HG03442 (cell line): ENCODE data around the gene JMJD8.

ENCODE experiments used
- ATAC-seq: cut with Tn5 transposase; IDR thresholded peaks from one replicate; pipeline ENCODE4 v1.9.1; 2021; ENCODE audit warnings: mild to moderate bottlenecking, moderate library complexity; ENCODE audit not compliant: unreplicated experiment

Gene JMJD8

GRCh38 chr16:710500-711075 is 26.5 kb upstream of the JMJD8 start:
- ATAC-seq = no peak

GRCh38 chr16:709566-710499 is 25.7 kb upstream of the JMJD8 start:
- ATAC-seq = no peak

GRCh38 chr16:708959-709358 is 24.8 kb upstream of the JMJD8 start:
- no peak for ATAC-seq

GRCh38 chr16:708019-708418 is 23.9 kb upstream of the JMJD8 start:
- no peak for ATAC-seq

GRCh38 chr16:707062-707538 is 23.0 kb upstream of the JMJD8 start:
- no peak for ATAC-seq

GRCh38 chr16:706189-707061 is 22.3 kb upstream of the JMJD8 start:
- ATAC-seq = no peak

- ATAC-seq = no peak
Measured at GRCh38 chr16:705431-706188, 21.5 kb upstream of the JMJD8 start, which contains the start of gene FBXL16. TSS of gene FBXL16 (minus strand) at chr16:705801. CDS start at chr16:697405, 8,396 bp downstream.

- no peak for ATAC-seq
Measured at GRCh38 chr16:704552-705380, 20.6 kb upstream of the JMJD8 start.

- ATAC-seq = no peak
Measured at GRCh38 chr16:704047-704446, 19.9 kb upstream of the JMJD8 start.

GRCh38 chr16:703406-703805 is 19.3 kb upstream of the JMJD8 start:
- ATAC-seq = no peak

- ATAC-seq = no peak
Measured at GRCh38 chr16:702341-702740, 18.2 kb upstream of the JMJD8 start.

GRCh38 chr16:700684-701584 is 16.8 kb upstream of the JMJD8 start:
- no peak for ATAC-seq

- ATAC-seq = no peak
Measured at GRCh38 chr16:698911-699671, 15.0 kb upstream of the JMJD8 start.

- ATAC-seq = peak; percentile 44
Measured at GRCh38 chr16:695355-696089, 11.4 kb upstream of the JMJD8 start.

GRCh38 chr16:694863-695354 is 10.8 kb upstream of the JMJD8 start:
- ATAC-seq = no peak

GRCh38 chr16:694187-694862 is 10.2 kb upstream of the JMJD8 start:
- ATAC-seq = no peak
